SU-DHL-6 (cell line): Measurements from ENCODE around the gene COQ10B.

ENCODE experiments used
- CTCF ChIP-seq: fragments of 200-600 bp; sonication (generic); IDR thresholded peaks from one replicate; pipeline ENCODE4 v1.5.1; 2017; ENCODE audit warnings: antibody characterized with exemption, mild to moderate bottlenecking, low read length, moderate library complexity; ENCODE audit not compliant: insufficient read depth, poor library complexity, severe bottlenecking
- EZH2phosphoT487 ChIP-seq: fragments of 200-600 bp; sonication (generic), shearing (Covaris generic); conservative IDR thresholded peaks from 2 replicates; pipeline ENCODE4 v1.6.1; 2018; ENCODE audit warnings: mild to moderate bottlenecking, antibody characterized with exemption, low read length, moderate library complexity, mixed read lengths

GRCh38 chr2:197445746-197446145 lies 7.6 kb upstream of the COQ10B start:
- TF ChIP-seq CTCF (no peak), EZH2phosphoT487 (no peak)
